HCT116 (cell line): ENCODE measurements around the gene HUNK. TPM values are rescaled to one million over a fixed set of nuclear protein-coding genes. Genes with fewer than 3 reads are reported as not detected.

ENCODE experiments used
- ATAC-seq: fragments of 200-7000 bp; cut with Tn5 transposase; 2 replicates; pipeline ENCODE4 v1.9.1; 2020; ENCODE audit warnings: mild to moderate bottlenecking, moderate library complexity
- BruUV-seq: library from RNA; stranded (reverse); fragments of 400-500 nt; replicated peaks from 2 replicates; lab custom pipeline; 2021; lab: Mats Ljungman, UMichigan
- CTCF ChIA-PET: fragments of 300-600 bp; sonication (Branson Sonifier 250); formaldehyde crosslinking; loops from one replicate; lab custom pipeline; 2021; ENCODE audit warnings: antibody characterized with exemption; lab: Charles Lee
- POLR2A ChIA-PET: fragments of 300-600, 350-600 bp; sonication (Branson Sonifier 250); formaldehyde crosslinking; loops from one replicate; lab custom pipeline; 2021; ENCODE audit warnings: antibody characterized with exemption; lab: Charles Lee
- RAD21 ChIA-PET, 2 experiments: fragments of 300-600 bp; sonication (Branson Sonifier 250); formaldehyde crosslinking; loops; one replicate each; lab custom pipeline; 2023; ENCODE audit warnings: low total read pairs in 2 of 2; ENCODE audit not compliant: uncharacterized antibody in 2 of 2, unreplicated experiment in 2 of 2, low non-redundant PET in 1 of 2; lab: Charles Lee
- DNase-seq: peaks from one replicate; pipeline ENCODE4 v3.0.0-alpha.2; 2010; ENCODE audit warnings: low read depth, low spot score
- H2AFZ ChIP-seq: fragments of 200-600 bp; shearing (Covaris generic), sonication (generic); 2 replicates; pipeline ENCODE4 v1.6.1; 2017; ENCODE audit warnings: low read depth, mixed run types, mixed read lengths, antibody characterized with exemption, low read length; ENCODE audit not compliant: poor library complexity, severe bottlenecking
- H3K27ac ChIP-seq: 2 replicates; pipeline ENCODE4 v1.5.1; 2012; ENCODE audit warnings: low read depth, low read length
- H3K27me3 ChIP-seq: fragments of 200-600 bp; sonication (generic); 2 replicates; pipeline ENCODE4 v1.6.1; 2016; ENCODE audit warnings: mixed run types, low read length, mixed read lengths; ENCODE audit not compliant: insufficient read depth
- H3K36me3 ChIP-seq, 2 experiments: fragments of 200-500 bp in 1 of 2; fragments of 200-600 bp in 1 of 2; sonication (Bioruptor generic) in 1 of 2; sonication (generic) in 1 of 2; 2 replicates each; pipeline versions ENCODE4 v1.5.1 to v1.6.1; 2014 to 2016; ENCODE audit warnings: low read length in 2 of 2, inconsistent platforms in 1 of 2, mixed read lengths in 1 of 2, mixed run types in 1 of 2; ENCODE audit not compliant: insufficient read depth in 2 of 2, control insufficient read depth in 1 of 2
- H3K4me1 ChIP-seq, 2 experiments: fragments of 200-600 bp in 1 of 2; sonication (generic) in 1 of 2; 2 replicates each; pipeline versions ENCODE4 v1.5.1 to v1.6.1; 2012 to 2017; ENCODE audit warnings: low read length in 2 of 2, inconsistent platforms in 1 of 2, mild to moderate bottlenecking in 1 of 2, mixed read lengths in 1 of 2, mixed run types in 1 of 2, moderate library complexity in 1 of 2; ENCODE audit not compliant: insufficient read depth in 2 of 2, control insufficient read depth in 1 of 2
- H3K4me2 ChIP-seq: fragments of 200-600 bp; sonication (generic); 2 replicates; pipeline ENCODE4 v1.6.1; 2017; ENCODE audit warnings: mixed run types, low read length, mixed read lengths
- H3K4me3 ChIP-seq, 2 experiments: fragments of 200-600 bp in 1 of 2; sonication (generic) in 1 of 2; replicated peaks in 1 of 2; 2 replicates each; pipeline ENCODE4 v1.5.1; 2011 to 2016; ENCODE audit warnings: low read length in 2 of 2, control low read depth in 1 of 2, low read depth in 1 of 2, mild to moderate bottlenecking in 1 of 2, mixed read lengths in 1 of 2, mixed run types in 1 of 2
- H3K79me2 ChIP-seq: fragments of 200-600 bp; sonication (generic); 2 replicates; pipeline ENCODE4 v1.6.1; 2017; ENCODE audit warnings: mild to moderate bottlenecking, mixed run types, low read length, moderate library complexity, mixed read lengths; ENCODE audit not compliant: insufficient read depth
- H3K9ac ChIP-seq: fragments of 200-600 bp; sonication (generic); 2 replicates; pipeline ENCODE4 v1.6.1; 2016; ENCODE audit warnings: low read length, mixed read lengths
- H3K9me2 ChIP-seq: fragments of 200-600 bp; sonication (generic), shearing (Covaris generic); 2 replicates; pipeline ENCODE4 v1.6.1; 2017; ENCODE audit warnings: mixed run types, mild to moderate bottlenecking, moderate library complexity; ENCODE audit not compliant: insufficient read depth
- H3K9me3 ChIP-seq, 2 experiments: fragments of 200-500 bp in 1 of 2; fragments of 200-600 bp in 1 of 2; sonication (Bioruptor generic) in 1 of 2; sonication (generic) in 1 of 2; 2 replicates each; pipeline ENCODE4 v1.6.1; 2014 to 2017; ENCODE audit warnings: low read length in 2 of 2, mixed read lengths in 2 of 2, inconsistent platforms in 1 of 2, low read depth in 1 of 2, mild to moderate bottlenecking in 1 of 2, mixed run types in 1 of 2, moderate library complexity in 1 of 2; ENCODE audit not compliant: control insufficient read depth in 1 of 2, insufficient read depth in 1 of 2
- H4K20me1 ChIP-seq: fragments of 200-600 bp; sonication (generic), shearing (Covaris generic); 2 replicates; pipeline ENCODE4 v1.6.1; 2017; ENCODE audit warnings: mixed run types, mild to moderate bottlenecking, moderate library complexity; ENCODE audit not compliant: insufficient read depth
- CBX3 ChIP-seq: IDR thresholded peaks from 2 replicates; pipeline ENCODE4 v1.6.1; 2012; ENCODE audit warnings: low read depth
- CTCF ChIP-seq, 3 experiments: fragments of 200-600 bp in 1 of 3; sonication (generic) in 1 of 3; IDR thresholded peaks in 2 of 3; conservative IDR thresholded peaks in 1 of 3; 2 replicates each; pipeline ENCODE4 v1.5.1; 2012 to 2017; ENCODE audit warnings: low read depth in 2 of 3, low read length in 2 of 3, antibody characterized with exemption in 1 of 3, borderline replicate concordance in 1 of 3, control low read depth in 1 of 3, mild to moderate bottlenecking in 1 of 3, mixed read lengths in 1 of 3, mixed run types in 1 of 3, moderate library complexity in 1 of 3; ENCODE audit not compliant: insufficient read depth in 1 of 3
- ELF1 ChIP-seq: IDR thresholded peaks from 2 replicates; pipeline ENCODE4 v1.6.1; 2012; ENCODE audit warnings: low read depth, borderline replicate concordance
- EZH2phosphoT487 ChIP-seq: fragments of 200-600 bp; IDR thresholded peaks from 2 replicates; pipeline ENCODE4 v1.6.1; 2018; ENCODE audit warnings: antibody characterized with exemption, borderline replicate concordance
- JUND ChIP-seq: IDR thresholded peaks from 2 replicates; pipeline ENCODE4 v1.6.1; 2012
- MAX ChIP-seq: IDR thresholded peaks from 2 replicates; pipeline ENCODE4 v1.6.1; 2012
- POLR2A ChIP-seq: IDR thresholded peaks from 2 replicates; pipeline ENCODE4 v1.7.0; 2011; ENCODE audit warnings: borderline replicate concordance; ENCODE audit not compliant: insufficient read depth, insufficient read length; ENCODE audit errors: extremely low read depth
- REST ChIP-seq: IDR thresholded peaks from 2 replicates; pipeline ENCODE4 v1.6.1; 2012; ENCODE audit warnings: low read depth
- SIN3A ChIP-seq: IDR thresholded peaks from 2 replicates; pipeline ENCODE4 v1.6.1; 2012; ENCODE audit warnings: low read depth
- SRF ChIP-seq: IDR thresholded peaks from 2 replicates; pipeline ENCODE4 v1.6.1; 2012; ENCODE audit warnings: low read depth
- YY1 ChIP-seq: IDR thresholded peaks from 2 replicates; pipeline ENCODE4 v1.6.1; 2011; ENCODE audit warnings: low read length, low read depth, moderate library complexity, mild to moderate bottlenecking; ENCODE audit not compliant: insufficient replicate concordance; ENCODE audit errors: extremely low read depth
- ZBTB33 ChIP-seq: IDR thresholded peaks from 2 replicates; pipeline ENCODE4 v1.6.1; 2011; ENCODE audit warnings: mild to moderate bottlenecking, low read length, moderate library complexity; ENCODE audit not compliant: insufficient replicate concordance; ENCODE audit errors: extremely low read depth
- ZNF274 ChIP-seq: fragments of 200-500 bp; sonication (Bioruptor generic); IDR thresholded peaks from 2 replicates; pipeline ENCODE4 v1.6.1; 2014; ENCODE audit warnings: mild to moderate bottlenecking, low read depth, low read length, inconsistent platforms
- intact Hi-C: fragments of 100-400 bp; cut with micrococcal nuclease; formaldehyde crosslinking; loops from 2 replicates; pipeline ENCODE4 v1.10.0; 2022
- total RNA-seq: library from RNA; stranded (reverse); gene quantifications from one replicate; pipeline ENCODE4 v1.2.1, GENCODE V29; 2021; ENCODE audit not compliant: unreplicated experiment

The HUNK gene
- total RNA-seq, 1 experiment from 2014 or later: not detected

- ChIA-PET POLR2A (no interaction called here), RAD21 (no interaction called here), CTCF (no interaction called here)
- DNase-seq (no peak), ATAC-seq (no peak)
- Histone ChIP-seq H3K4me1 (no peaks in the 10 kb centered on the region), H3K4me2 (no peak overlapping the region), H2AFZ (no peak overlapping the region), H3K27ac (no peak overlapping the region), H3K4me3 (no peak overlapping the region), H3K9ac (no peak overlapping the region), H3K27me3 (peaks cover 14% of the 10 kb centered on the region; the same call in 1 of the 2 replicates), H3K9me3 (no peaks in the 10 kb centered on the region), H3K36me3 (no peaks in the 10 kb centered on the region), H4K20me1 (no peaks in the 10 kb centered on the region), H3K9me2 (no peaks in the 10 kb centered on the region), H3K79me2 (no peaks in the 10 kb centered on the region)
- no peak for TF ChIP-seq CBX3
- intact Hi-C loops: no loop called here
- no TSS peak for BruUV-seq
These were observed 110.3 kb downstream of the HUNK start for GRCh38 chr21:31983120-31983519.

GRCh38 chr21:31983554-31983953 is 110.7 kb downstream of the HUNK start:
- POLR2A ChIA-PET: no interaction called here
- no peaks in the 10 kb centered on the region for H3K36me3 ChIP-seq
- H3K9me2 ChIP-seq: no peaks in the 10 kb centered on the region
- ATAC-seq (no peak), DNase-seq (no peak)
- no peaks in the 10 kb centered on the region for H3K9me3 ChIP-seq
- no peaks in the 10 kb centered on the region for H3K4me1 ChIP-seq
- H2AFZ ChIP-seq: no peak overlapping the region
- H3K79me2 ChIP-seq: no peaks in the 10 kb centered on the region
- no peak overlapping the region for H3K4me2 ChIP-seq
- H4K20me1 ChIP-seq: no peaks in the 10 kb centered on the region
- H3K9ac ChIP-seq: no peak overlapping the region
- H3K4me3 ChIP-seq: no peak overlapping the region
- peaks cover 10% of the 10 kb centered on the region; the same call in 1 of the 2 replicates for H3K27me3 ChIP-seq
- no TSS peak for BruUV-seq
- RAD21 ChIA-PET: no interaction called here
- intact Hi-C loops: no loop called here
- no peak overlapping the region for H3K27ac ChIP-seq
- CTCF ChIA-PET: no interaction called here
- TF ChIP-seq ZBTB33 (no peak), ELF1 (no peak), CTCF (IDR thresholded peaks at IDR 0.05 in 2 of 3, conservative IDR thresholded peaks at IDR 0.05 in 1 of 3; ENCODE audit: borderline replicate concordance in 1 of 3, insufficient read depth in 1 of 3, low read depth in 2 of 3, low read length in 2 of 3) (no peak), YY1 (no peak), ZNF274 (no peak), EZH2phosphoT487 (no peak), JUND (no peak), MAX (no peak), POLR2A (no peak), REST (no peak), SRF (no peak), SIN3A (no peak)
